Measurements from ENCODE around the gene ZYX. TPM values are rescaled to one million over a fixed set of nuclear protein-coding genes. Genes with fewer than 3 reads are reported as not detected.

The ZYX gene
- total RNA-seq, 1 experiment from 2014 or later, result 237 TPM

- H4K20me1 ChIP-seq (ENCODE audit: control insufficient read depth, insufficient read depth, insufficient read length), result peaks cover 2% of the 10 kb centered on the region
- no peak for TF ChIP-seq CTCF (conservative IDR thresholded peaks at IDR 0.05)
- no peaks in the 10 kb centered on the region; the same call in 1 of the 2 replicates for H3K27me3 Mint-ChIP-seq (ENCODE audit: low read depth)
Measured at GRCh38 chr7:143382791-143383641, 1.9 kb downstream of the ZYX start.

More at GRCh38 chr7:143382791-143383641, 1.9 kb downstream of the ZYX start:
- Mint-ChIP-seq H3K36me3 (ENCODE audit: insufficient read depth in 1 of 3, low read depth in 3 of 3) (peaks cover 9 to 13% (median 13%) of the 10 kb centered on the region in 3 experiments; a peak in 5 of 7 replicates), H3K4me1 (peaks cover 22 to 27% of the 10 kb centered on the region in 2 experiments), H3K27ac (peak overlapping the region in 2 of 3 experiments; percentile 29 to 35; a peak in 2 of 7 replicates), H3K9me3 (no peaks in the 10 kb centered on the region), H3K4me3 (peak overlapping the region in 1 of 2 experiments; percentile 76; a peak in 4 of 5 replicates)
- no peak overlapping the region for H3K56ac ChIP-seq (ENCODE audit: insufficient read length, low read depth, low read length)
- no peak overlapping the region for H2AFZ ChIP-seq (ENCODE audit: low read length)
- no CpG with 5 or more reads among the region's 15 CpGs for WGBS (ENCODE audit: extremely low coverage, insufficient read length, low lambda C conversion rate)
- no peak overlapping the region for H4K8ac ChIP-seq (replicated peaks; ENCODE audit: insufficient read length, low read depth, low read length)
- H4K91ac ChIP-seq (ENCODE audit: insufficient read length, low read depth, low read length), result no peak overlapping the region
- peak overlapping the region; percentile 59 for H3K4me2 ChIP-seq (ENCODE audit: insufficient read depth, insufficient read length, low read length)
- H3K23ac ChIP-seq (ENCODE audit: insufficient read length, low read depth, low read length), result no peak overlapping the region
- 0 out of 2 replicates have a peak, but pooled peaks cover under 1% of the 10 kb centered on the region for H3K27me3 ChIP-seq (ENCODE audit: insufficient read depth, low read length)
- H3K23me2 ChIP-seq (ENCODE audit: insufficient read length, low read depth, low read length, poor library complexity, severe bottlenecking), result peaks cover 14% of the 10 kb centered on the region
- peaks cover 5% of the 10 kb centered on the region for H3K79me1 ChIP-seq (ENCODE audit: insufficient read depth, low read depth, low read length, poor library complexity, severe bottlenecking)
- no peak overlapping the region for H3K14ac ChIP-seq (ENCODE audit: insufficient read depth, low read length)
- H3K9me3 ChIP-seq (ENCODE audit: control insufficient read depth, low read depth, low read length), result no peaks in the 10 kb centered on the region
- no peak overlapping the region for H3K27ac ChIP-seq (ENCODE audit: insufficient read length, low read depth, low read length)
- H3K9ac ChIP-seq (ENCODE audit: extremely low read depth, insufficient read length, low read length), result no peak overlapping the region
- no peak overlapping the region for H3K18ac ChIP-seq (ENCODE audit: insufficient read length, low read depth, low read length)
- no peak overlapping the region for H2BK15ac ChIP-seq (ENCODE audit: low read depth, low read length)
- H2AK5ac ChIP-seq (ENCODE audit: insufficient read length, low read length), result no peak overlapping the region
- H2BK12ac ChIP-seq (ENCODE audit: insufficient read length, low read depth, low read length), result no peak overlapping the region
- DNase-seq, result peak; percentile 25
- H3T11ph ChIP-seq (ENCODE audit: low read length), result no peak overlapping the region
- H4K5ac ChIP-seq (ENCODE audit: insufficient read length, low read depth, low read length), result no peak overlapping the region
- peaks cover 5% of the 10 kb centered on the region; the same call in 1 of the 2 replicates for H3K4me1 ChIP-seq (ENCODE audit: insufficient read depth, low read length)
- H3K4ac ChIP-seq (ENCODE audit: low read depth, low read length), result no peak overlapping the region
- no peak overlapping the region for H2BK120ac ChIP-seq (ENCODE audit: low read depth, low read length, poor library complexity, severe bottlenecking)
- H2BK5ac ChIP-seq (ENCODE audit: insufficient read length, low read length), result no peak overlapping the region
- H2BK20ac ChIP-seq (ENCODE audit: low read depth, low read length, poor library complexity, severe bottlenecking), result no peak overlapping the region
- peaks cover 17% of the 10 kb centered on the region; the same call in 1 of the 2 replicates for H3K79me2 ChIP-seq (ENCODE audit: insufficient read depth, low read length)
